HG02943 (cell line): ENCODE measurements around the gene FAM76B.
"Not testable (repeated sequence)": the region's sequence is repeated elsewhere in the genome, so short reads cannot be mapped to it uniquely, and the experiment has no call there.

Experiments used
- ATAC-seq: cut with Tn5 transposase; IDR thresholded peaks from one replicate; pipeline ENCODE4 v1.9.1; 2021; ENCODE audit warnings: mild to moderate bottlenecking, low read depth, moderate library complexity; ENCODE audit not compliant: unreplicated experiment

FAM76B gene

GRCh38 chr11:95789506-95790122 lies at the start of gene FAM76B:
FAM76B (minus strand) TSS chr11:95789782; CDS start chr11:95789478, 304 bp downstream.
- ATAC-seq: peak; percentile 73

DNA sequence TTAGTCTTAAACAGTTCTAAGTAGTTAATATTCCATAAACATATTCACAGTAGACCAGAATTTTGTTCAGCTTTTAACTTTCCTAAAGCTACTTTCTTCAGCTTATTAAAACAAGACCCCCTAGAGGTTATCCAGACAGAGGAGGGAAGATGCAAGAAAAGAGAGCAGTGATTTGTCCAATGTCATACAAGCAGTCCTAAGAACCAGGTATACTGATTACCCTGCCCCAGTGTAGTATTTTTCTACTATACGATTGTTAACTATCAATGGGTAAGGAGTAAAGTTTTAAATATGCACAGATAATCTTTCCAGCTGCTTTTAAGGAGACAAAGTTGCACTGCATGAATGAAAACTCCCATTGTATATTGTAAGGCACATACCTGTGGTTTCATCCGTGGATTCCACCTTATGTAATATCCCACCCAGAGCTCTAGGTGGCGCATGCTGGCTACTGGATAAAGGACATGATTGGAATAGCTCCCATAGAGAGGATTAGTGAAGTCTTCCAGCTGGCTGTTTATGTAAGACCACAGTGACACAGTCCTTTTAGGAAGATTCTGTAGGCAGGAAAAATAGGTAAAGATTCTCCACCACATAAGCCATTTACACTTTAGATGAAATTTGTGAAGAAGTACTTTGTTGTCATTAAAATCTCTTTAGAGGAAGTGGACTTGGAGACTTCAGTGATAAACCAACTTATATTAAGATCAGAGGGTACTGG lies 46.3 kb upstream of the FAM76B start:
- peak; percentile 84 for ATAC-seq

DNA sequence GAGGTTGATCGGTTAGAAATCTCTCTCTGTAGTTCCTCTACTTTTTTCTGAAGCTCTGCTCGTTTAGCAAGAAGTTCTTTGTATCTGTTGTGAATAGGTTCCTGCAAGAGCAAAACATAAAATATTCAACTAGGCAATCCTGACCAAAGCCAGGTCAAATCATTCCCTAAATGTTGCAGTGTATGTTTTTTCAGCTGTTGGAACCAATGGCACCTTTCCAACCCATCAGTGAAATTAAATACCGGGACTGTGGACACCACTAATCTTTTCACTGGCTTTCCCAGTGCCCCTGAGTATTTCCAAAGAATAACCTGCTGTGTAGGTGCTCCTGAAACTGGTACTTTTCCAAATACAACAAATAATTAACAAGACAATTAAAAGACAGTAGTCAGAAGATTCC lies 45.8 kb upstream of the FAM76B start:
- no peak for ATAC-seq

- no peak for ATAC-seq
These were observed 43.8 kb upstream of the FAM76B start for GRCh38 chr11:95833378-95833777.

GRCh38 chr11:95832763-95833162 lies 43.2 kb upstream of the FAM76B start:
- no peak for ATAC-seq

DNA sequence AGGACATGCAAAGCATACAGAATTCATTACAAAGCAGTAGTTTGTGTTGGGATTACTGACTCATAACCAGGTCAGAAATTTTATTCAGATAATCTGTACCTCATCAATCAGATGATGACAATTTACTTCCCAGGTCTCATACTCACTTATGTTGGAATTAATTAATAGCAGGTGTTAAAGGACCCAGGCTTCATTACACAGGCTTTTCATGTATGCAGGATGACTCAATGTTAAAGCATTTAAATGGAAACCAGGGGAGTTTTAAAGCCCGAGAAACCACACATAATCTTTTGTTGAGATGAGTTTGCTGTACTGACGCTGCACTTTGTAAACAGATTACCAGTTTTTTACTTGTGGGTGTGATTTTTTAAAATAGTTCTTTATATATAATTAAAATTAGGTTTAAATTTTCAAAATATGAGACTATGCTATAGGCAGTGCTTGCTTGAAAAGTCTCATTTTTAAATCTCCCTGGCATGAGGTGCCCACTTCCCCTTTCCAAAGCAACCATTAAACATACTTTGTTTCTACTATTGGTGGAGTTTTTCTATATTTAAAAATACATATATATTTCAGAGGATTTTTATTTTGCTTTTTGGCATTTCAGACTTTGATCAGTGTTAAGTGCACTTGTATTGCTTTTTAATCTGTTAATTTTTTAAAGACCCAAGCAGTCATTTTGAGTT lies 41.8 kb upstream of the FAM76B start:
- no peak for ATAC-seq

DNA sequence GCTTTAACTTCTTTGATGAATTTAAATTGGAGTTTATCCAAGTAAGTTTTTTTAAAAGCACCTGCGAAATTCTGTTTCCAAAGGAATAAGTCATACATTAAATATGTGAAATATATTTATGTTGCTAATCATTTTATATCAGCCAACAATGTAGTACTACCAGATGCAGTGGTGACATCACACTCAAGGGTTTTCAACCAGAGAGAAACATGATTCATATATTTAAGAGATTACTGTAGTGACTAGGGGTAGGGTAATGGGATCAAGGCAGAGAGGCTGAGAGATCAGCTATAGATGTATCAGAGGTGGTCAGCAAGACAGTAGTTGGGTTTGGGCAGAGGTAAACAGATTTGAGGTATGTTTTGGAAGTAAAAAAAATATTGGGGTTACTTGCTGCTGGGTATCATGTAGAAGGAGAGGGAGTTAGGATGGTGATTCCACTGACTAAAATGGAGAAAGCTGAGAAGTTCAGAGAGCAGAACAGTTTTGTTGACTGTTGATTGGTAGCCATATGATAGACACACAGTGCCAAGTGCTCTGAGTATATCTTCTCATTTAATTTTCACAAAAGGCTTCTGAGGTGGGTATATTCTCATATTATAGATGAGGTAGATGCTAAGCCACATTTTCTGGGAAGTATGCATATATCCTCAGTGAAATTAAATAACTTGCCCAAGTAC lies 40.1 kb upstream of the FAM76B start:
- no peak for ATAC-seq

- ATAC-seq: no peak
These were observed 38.1 kb upstream of the FAM76B start for GRCh38 chr11:95827696-95828095.

DNA sequence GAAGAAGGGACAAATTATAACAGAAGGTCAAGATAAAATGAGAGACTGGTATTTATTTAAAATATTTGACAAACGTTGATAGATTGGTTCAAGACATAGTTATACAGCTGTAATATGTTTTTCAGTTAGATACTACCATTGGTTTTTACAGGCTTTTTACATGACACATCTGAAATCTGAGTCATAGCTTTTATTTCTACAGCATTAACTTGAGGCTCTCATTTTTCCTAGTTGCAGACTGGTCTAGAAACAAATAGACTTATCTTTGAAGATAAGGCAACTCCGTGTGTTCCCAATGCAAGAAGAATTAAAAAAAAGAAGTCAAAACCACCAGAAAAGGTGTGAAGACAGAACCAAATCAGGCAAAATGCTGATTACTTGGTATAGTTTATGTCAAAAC lies 32.1 kb upstream of the FAM76B start:
- no peak for ATAC-seq

DNA sequence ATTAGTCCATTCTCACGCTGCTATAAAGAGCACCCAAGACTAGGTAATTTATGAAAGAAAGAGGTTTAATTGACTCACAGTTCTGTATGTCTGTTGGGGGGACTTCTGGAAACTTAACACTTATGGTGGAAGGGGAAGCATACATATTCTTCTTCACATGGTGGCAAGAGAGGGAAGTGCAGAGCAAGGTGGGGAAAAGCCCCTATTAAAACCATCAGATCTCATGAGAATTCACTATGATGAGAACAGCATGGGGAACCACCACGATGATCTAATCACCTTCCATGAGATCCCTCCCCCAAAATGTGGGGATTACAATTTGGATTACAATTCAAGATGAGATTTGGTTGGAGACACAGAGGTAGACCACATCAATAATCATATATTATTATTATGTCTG lies 26.5 kb upstream of the FAM76B start:
- no peak for ATAC-seq

DNA sequence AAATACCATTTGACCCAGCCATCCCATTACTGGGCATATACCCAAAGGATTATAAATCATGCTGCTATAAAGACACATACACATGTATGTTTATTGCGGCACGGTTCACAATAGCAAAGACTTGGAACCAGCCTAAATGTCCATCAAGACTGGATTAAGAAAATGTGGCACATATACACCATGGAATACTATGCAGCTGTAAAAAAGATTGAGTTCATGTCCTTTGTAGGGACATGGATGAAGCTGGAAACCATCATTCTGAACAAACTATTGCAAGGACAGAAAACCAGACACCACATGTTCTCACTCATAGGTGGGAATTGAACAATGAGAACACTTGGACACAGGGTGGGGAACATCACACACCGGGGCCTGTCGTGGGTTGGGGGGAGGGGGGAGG lies 21.5 kb upstream of the FAM76B start:
- not testable (repeated sequence) for ATAC-seq

DNA sequence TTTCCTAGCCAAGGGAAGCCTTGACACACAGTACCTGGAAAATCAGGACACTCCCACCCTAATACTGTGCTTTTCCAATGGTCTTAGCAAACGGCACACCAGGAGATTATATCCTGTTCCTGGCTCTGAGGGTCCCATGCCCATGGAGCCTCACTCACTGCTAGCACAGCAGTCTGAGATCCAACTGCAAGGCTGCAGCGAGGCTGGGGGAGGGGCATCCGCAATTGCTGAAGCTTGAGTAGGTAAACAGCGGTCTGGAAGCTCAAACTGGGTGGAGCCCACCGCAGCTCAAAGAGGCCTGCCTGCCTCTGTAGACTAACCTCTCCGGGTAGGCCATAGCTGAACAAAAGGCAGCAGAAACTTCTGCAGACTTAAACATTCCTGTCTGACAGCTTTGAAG lies 16.9 kb upstream of the FAM76B start:
- not testable (repeated sequence) for ATAC-seq

GRCh38 chr11:95805869-95806268 lies 16.3 kb upstream of the FAM76B start:
- ATAC-seq: no peak

DNA sequence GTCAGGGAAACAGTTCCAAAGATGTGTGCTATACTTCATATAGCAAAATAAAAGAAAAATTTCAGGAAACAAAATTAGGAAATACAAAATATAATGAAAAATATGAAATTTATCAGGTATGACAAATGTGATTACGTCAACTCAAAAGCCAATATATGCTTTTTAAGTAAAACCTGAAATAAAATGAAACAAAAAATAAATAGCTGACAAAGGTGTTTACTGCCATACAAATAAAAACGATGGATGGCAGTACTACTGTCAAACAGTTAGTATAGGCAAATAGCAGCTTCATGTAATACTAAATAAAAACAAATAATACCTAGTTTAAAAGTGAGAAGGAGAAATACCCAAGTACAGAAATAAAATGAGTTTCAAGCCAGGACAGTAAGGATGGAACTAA lies 14.4 kb upstream of the FAM76B start:
- no peak for ATAC-seq

DNA sequence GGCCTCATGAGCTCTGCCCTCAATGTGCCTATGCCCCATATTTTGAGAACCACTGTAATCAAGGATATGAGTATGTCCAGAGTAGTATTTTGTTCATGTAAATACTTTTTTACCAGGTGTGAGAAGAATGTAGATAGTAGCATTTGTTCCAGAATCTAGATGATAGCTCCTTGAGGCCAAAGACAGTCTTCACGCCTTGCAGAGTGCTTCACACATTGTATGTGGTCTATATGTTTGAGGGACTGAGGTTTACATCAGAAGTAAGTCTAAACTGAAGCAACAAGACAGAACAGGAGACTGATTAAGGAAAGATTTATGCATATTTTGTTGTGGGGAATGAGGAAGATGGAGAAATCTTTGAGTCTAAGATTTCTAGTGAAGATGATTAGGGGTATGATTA lies 13.2 kb upstream of the FAM76B start:
- no peak for ATAC-seq

GRCh38 chr11:95800438-95800837 lies 10.9 kb upstream of the FAM76B start:
- ATAC-seq: no peak

- no peak for ATAC-seq
These were observed 10.0 kb upstream of the FAM76B start for GRCh38 chr11:95799546-95799945.

GRCh38 chr11:95796501-95796900 lies 6.9 kb upstream of the FAM76B start:
- no peak for ATAC-seq

DNA sequence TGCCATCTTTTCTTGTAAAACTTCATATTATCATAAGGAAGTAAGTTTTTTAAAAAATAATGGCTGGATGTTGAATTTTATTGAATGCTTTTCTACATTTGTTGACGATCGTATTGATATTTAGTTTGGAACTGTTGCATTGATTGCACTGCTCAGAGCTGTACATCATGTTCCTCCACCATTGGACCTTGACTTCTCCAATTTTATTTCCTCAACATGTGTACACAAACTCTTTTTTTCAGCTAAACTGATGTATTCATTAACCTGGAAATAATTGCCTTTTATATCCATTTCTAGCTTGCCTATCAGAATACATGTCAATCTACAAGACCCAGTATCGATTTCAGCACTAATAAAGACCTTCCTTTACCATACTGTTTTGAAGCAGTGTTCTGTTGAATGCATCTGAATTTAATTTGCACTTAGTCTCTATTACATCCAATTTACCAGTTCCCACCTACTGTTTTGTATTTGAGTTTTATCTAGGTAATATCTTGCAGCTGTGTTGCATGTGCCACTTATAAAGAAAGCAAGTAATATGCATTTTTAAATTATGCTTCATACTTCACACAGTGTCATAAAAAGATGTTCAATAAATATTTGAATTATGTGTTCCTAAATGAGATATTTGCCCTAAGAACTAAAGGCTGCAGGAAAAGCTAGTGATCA lies 6.2 kb upstream of the FAM76B start:
- ATAC-seq: no peak

DNA sequence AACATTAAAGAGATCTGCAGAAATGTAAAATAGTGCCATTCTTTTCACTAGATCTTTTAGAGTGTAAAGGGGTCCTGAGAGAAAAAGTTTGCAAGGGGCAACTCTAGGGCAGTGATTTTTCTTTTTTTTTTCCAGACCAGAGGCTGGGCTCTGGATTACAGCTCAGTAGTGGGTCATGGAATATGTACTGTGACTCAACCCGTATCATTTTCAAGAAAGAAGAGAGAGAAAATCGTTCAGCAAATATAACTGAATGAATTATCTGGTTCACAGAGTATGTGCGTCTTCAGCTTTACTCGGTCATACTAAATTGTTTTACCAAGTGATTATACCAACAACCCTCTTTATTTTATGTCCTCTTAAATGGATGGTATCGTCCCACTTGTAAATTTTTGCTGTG lies 4.5 kb upstream of the FAM76B start:
- ATAC-seq: no peak

- ATAC-seq: no peak
These were observed 3.5 kb upstream of the FAM76B start for GRCh38 chr11:95793116-95793515.
